NCI-H524 treated with DMSO at 0.1 percent for 48 hours (cell line): ENCODE data around the gene SPDYE1.
"Not testable (repeated sequence)": the region's sequence is repeated elsewhere in the genome, so short reads cannot be mapped to it uniquely, and the experiment has no call there.

Source experiments
- DNase-seq: peaks from one replicate; lab custom pipeline; 2025; lab: John Stamatoyannopoulos, UW

SPDYE1 gene

DNA sequence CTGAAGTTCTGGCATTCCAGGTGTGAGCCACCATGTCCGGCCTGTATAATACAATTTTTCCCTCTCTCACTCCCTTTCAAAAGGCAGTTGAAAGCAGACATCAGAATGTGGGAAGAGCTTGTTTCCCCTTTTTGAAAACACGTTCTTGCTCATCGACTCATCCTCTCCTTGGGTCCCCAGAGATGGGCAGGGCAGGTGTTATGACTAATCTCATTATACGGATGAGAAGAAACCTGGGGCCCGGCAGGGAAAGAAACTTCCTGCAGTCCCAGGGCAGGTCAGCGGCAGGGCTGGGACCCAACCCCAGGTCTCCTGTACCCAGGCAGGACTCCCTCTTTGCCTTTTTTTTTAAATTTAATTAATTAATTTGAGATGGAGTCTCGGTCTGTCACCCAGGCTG is 4.8 kb upstream of the SPDYE1 start:
- not testable (repeated sequence) for DNase-seq

DNA sequence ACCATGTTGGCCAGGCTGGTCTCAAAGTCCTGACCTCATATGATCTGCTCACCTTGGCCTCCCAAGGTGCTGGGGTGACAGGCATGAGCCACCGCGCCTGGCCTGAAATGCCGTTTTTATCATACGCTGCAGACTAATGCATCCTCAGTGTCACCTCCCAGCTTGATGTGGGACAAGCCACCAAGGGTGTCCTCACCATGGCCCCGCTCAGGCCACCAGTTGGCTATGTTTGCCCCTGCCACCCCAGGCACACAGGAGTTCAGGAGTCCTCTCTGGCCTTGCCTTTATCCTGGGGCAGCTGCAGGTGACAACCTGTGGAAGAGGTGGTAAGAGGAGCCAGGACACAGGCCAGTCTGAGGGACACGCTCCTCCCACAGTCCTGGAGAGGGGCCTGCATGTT is 3.0 kb upstream of the SPDYE1 start:
- not testable (repeated sequence) for DNase-seq

DNA sequence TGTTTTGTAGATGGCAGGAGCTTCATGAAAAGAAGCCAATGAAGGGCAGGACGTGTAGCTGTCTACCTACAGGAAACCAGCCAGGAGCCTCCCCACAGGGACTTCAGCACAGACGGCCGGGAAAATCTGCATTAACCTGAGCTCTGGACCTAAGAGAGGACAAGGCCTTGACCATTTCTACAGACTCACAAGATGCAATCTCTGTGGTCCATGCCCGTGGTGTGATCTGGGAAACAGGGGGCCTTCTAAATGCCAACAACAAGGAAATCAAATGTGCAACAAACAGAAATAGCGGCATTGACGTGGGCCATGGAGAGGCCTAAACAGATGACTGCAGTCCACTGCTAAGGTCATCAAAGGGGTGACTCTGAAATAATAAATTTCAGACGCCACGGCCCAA is 14.4 kb downstream of the SPDYE1 start:
- not testable (repeated sequence) for DNase-seq

DNA sequence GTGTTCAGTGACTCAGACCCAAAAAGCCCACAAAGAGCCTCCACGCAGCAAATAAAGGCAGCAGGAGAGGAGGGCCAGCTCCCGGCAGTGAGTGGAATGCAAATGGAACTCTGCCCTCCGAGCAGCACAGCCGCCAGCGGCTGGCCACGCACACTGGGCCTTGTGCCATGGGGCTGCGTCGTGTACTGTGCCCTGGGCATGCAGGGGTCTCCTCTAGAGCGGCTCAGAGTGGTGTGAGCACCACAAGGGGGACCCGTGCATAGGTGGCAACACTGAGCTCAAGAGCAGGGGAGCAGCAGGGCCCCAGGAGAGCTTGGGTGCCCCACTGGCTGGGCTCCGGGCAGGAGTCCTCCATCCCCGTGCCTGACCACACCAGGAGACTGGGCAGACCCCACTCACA is 17.4 kb downstream of the SPDYE1 start:
- not testable (repeated sequence) for DNase-seq

DNA sequence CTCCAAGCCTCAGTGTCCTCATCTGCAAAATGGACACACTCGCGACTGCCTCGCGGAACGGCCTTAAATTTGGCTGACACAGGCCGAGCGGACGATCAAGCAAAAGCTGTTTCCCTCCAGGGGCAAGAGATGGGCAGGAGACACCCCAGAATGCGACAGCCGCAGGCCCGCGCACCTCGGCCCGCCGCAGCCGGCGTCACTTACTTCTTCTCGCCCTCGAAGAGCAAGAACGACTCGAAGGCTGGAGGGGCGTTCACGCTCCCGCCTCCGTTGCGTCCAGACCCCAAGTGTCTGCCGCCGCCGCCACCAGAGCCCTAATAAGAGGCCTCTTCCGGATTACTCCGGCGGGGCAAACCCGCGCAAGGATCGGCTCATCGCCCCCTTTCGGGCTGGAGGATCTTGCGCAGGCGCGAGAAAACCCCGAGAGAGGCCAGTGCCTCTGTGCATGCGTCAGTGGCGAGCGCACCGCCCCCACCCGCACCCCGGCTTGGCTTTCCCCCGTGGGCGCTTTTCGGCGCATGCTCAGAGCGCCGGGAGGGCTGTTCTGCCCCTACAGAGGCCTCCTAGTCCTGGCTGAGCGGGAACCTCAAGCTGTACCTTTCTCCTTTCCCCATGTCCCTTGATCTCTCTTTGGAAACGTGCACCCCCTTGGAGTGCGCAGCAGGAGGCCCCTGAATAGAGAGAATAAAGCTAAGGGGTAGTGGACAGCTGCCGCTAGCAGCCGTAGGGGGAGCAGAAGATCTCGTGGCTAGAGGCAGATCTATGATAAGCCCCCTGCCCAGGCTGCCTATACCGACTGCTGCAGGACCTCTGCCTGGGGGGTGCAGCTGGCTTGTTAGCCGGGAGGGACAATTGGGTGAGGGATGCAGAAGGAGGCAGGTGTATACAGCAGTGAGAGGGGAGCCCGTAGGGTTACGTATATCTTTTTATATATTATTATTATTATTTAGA is 21.4 kb downstream of the SPDYE1 start:
- DNase-seq = peak; percentile 67

GRCh38 chr7:44019825-44020224 is 22.1 kb downstream of the SPDYE1 start:
- DNase-seq = not testable (repeated sequence)

- not testable (repeated sequence) for DNase-seq
Observed at GRCh38 chr7:44022069-44022468, 24.4 kb downstream of the SPDYE1 start.

GRCh38 chr7:44022796-44023467 is 25.2 kb downstream of the SPDYE1 start:
- not testable (repeated sequence) for DNase-seq

- not testable (repeated sequence) for DNase-seq
Observed at GRCh38 chr7:44029433-44029832, 31.7 kb downstream of the SPDYE1 start.

GRCh38 chr7:44030029-44030428 is 32.3 kb downstream of the SPDYE1 start:
- not testable (repeated sequence) for DNase-seq

- not testable (repeated sequence) for DNase-seq
Observed at GRCh38 chr7:44031319-44031718, 33.6 kb downstream of the SPDYE1 start.

- DNase-seq = not testable (repeated sequence)
Observed at GRCh38 chr7:44032031-44032430, 34.3 kb downstream of the SPDYE1 start.

- DNase-seq = not testable (repeated sequence)
Observed at GRCh38 chr7:44033971-44034844, 36.5 kb downstream of the SPDYE1 start.

DNA sequence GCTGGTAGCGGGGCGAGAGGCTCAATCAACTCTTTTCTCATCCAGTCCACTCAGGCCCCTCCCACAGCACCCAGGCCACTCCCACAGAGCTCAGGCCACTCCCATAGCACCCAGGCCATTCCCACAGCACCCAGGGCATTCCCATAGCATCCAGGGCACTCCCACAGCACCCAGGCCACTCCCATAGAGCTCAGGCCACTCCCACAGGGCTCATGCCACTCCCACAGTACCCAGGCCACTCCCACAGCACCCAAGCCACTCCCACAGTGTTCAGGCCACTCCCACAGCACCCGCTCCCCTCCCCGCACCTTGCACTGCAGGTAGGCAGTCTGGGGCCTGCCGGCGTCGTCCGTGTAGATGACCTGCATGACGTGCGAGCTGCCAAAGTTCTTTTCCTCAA is 38.7 kb downstream of the SPDYE1 start:
- DNase-seq = not testable (repeated sequence)

DNA sequence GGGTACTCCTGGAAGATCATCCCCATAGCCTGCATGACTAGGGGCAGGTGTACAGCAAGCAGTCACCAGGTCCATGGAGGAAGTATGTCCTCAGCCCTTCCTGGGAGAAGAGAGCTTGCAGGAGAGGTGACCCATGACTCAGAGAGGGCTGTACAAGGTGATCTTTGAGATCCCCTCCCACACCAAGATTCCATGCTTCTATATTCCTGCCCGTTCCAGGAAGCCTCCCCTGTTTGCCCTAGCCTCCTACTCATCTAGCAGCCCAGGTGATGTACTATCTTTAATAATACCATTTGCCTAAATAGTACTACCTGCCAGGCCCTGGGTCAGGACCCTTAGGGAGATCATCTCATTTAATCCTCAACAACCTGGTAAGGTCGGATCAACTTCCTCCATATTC is 40.3 kb downstream of the SPDYE1 start:
- DNase-seq = not testable (repeated sequence)

GRCh38 chr7:44038553-44038952 is 40.9 kb downstream of the SPDYE1 start:
- not testable (repeated sequence) for DNase-seq

DNA sequence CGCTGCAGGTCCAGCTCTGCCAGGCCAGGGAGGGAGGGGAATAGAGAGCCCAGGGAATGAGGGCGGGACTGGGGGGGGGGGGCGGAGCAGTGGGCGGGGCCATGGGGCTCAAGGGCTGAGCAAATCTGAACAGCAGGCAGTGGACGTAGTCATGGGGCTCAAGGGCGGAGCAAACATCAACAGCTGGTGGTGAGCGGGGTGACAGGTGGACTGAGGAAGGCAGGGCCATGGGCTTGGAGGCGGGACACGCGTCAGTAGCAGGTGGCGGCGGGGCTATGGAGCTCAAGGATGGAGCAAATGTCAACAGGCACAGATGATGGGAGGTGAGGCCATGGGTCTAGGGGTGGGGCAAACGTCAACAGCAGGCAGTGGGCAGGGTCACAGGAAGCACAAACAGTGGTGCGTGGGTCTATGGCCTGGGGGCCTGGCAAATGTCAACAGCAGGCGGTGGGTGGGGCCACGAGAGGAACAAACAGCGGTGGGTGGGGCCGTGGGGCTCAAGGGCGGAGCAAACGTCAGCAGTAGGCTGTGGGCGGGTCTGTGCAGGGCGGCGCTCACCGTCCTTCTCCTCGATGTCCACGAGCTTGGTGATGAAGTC is 41.4 kb downstream of the SPDYE1 start:
- peak; percentile 89 for DNase-seq

- not testable (repeated sequence) for DNase-seq
Observed at GRCh38 chr7:44039800-44040492, 42.2 kb downstream of the SPDYE1 start.

GRCh38 chr7:44040493-44040891 is 42.8 kb downstream of the SPDYE1 start:
- DNase-seq = not testable (repeated sequence)

- no peak for DNase-seq
Observed at GRCh38 chr7:44042221-44042620, 44.5 kb downstream of the SPDYE1 start.

DNA sequence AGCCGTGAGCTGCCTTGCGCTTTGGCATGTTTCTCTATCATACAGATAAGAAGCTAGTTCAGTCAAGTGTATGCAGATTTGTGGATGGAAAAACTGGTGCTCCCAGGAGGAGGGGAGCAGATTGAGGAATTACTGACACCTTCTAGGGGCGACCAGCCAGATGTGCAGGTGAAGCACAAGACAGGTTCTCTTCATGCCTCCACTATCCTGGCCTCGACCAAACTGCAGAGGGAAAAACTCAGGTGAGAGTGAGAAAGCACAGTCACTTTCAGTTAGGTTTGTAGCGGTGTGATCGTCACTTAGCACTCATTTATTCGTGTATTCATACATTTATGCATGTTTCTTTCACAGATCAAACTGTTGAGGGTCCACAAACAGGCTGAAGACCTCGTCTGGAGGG is 46.2 kb downstream of the SPDYE1 start:
- no peak for DNase-seq
